GM12891 (cell line): ENCODE measurements around the gene ADGRD2.

Source experiments
- POLR2A ChIP-seq: IDR thresholded peaks from 2 replicates; pipeline ENCODE4 v1.6.1; 2011; ENCODE audit warnings: low read depth, low read length, control low read depth
- POLR2AphosphoS5 ChIP-seq: IDR thresholded peaks from 2 replicates; pipeline ENCODE4 v1.6.1; 2011; ENCODE audit warnings: low read depth, low read length, control low read depth
- POU2F2 ChIP-seq: IDR thresholded peaks from 2 replicates; pipeline ENCODE4 v1.6.1; 2011; ENCODE audit warnings: low read depth, mild to moderate bottlenecking, control low read depth, low read length, moderate library complexity
- SPI1 ChIP-seq: IDR thresholded peaks from 2 replicates; pipeline ENCODE4 v1.6.1; 2011; ENCODE audit warnings: low read depth, low read length, control low read depth
- TAF1 ChIP-seq: IDR thresholded peaks from 2 replicates; pipeline ENCODE4 v1.6.1; 2011; ENCODE audit warnings: low read depth, low read length, control low read depth

DNA sequence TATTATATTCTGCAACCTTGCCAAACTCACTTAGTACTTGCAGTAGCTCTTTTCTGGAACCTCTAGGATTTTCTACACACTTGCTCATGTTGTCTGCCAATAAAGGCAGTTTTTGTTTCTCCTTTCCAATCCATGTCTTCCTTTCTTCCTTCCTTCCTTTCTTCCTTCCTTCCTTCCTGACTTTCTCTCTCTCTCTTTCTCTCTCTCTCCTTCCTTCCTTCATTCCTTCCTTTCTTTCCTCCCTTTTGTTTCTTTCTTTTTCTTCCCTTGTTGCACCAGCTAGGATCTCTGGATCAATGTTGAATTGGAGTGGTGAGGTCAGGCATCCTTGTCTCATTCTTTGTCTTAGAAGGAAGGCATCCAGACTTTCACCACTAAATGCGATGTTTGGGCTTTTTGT is 12.5 kb downstream of the ADGRD2 start:
- TF ChIP-seq POLR2A (no peak), POLR2AphosphoS5 (no peak), SPI1 (no peak), TAF1 (no peak), POU2F2 (no peak)
